HG03066 (cell line): ENCODE measurements around the gene DLG5.
A peak's percentile ranks its signal among the peaks of the same experiment; 100 is the strongest.

ENCODE experiments used
- ATAC-seq: cut with Tn5 transposase; IDR thresholded peaks from one replicate; pipeline ENCODE4 v1.9.1; 2021; ENCODE audit warnings: low read depth; ENCODE audit not compliant: unreplicated experiment

DLG5 gene

GRCh38 chr10:77946084-77946483 is 19.5 kb upstream of the DLG5 start:
- ATAC-seq, result no peak

GRCh38 chr10:77944519-77944918 is 18.0 kb upstream of the DLG5 start:
- no peak for ATAC-seq

GRCh38 chr10:77943121-77943901 is 16.8 kb upstream of the DLG5 start:
- ATAC-seq, result no peak

- ATAC-seq, result no peak
Observed at GRCh38 chr10:77941790-77942189, 15.2 kb upstream of the DLG5 start.

GRCh38 chr10:77940627-77941026 is 14.1 kb upstream of the DLG5 start:
- no peak for ATAC-seq

- ATAC-seq, result no peak
Observed at GRCh38 chr10:77940225-77940624, 13.7 kb upstream of the DLG5 start.

- no peak for ATAC-seq
Observed at GRCh38 chr10:77939561-77940001, 13.0 kb upstream of the DLG5 start.

- no peak for ATAC-seq
Observed at GRCh38 chr10:77936697-77937567, 10.4 kb upstream of the DLG5 start.

GRCh38 chr10:77932016-77932715 is 5.6 kb upstream of the DLG5 start:
- no peak for ATAC-seq

- ATAC-seq, result no peak
Observed at GRCh38 chr10:77927402-77928246, 1.1 kb upstream of the DLG5 start.

- peak; percentile 43 for ATAC-seq
Observed at GRCh38 chr10:77925795-77926565, 575 bp downstream of the DLG5 start.

GRCh38 chr10:77925410-77925794 is 1.2 kb downstream of the DLG5 start:
- ATAC-seq, result no peak

GRCh38 chr10:77922566-77923179 is 3.9 kb downstream of the DLG5 start:
- ATAC-seq, result no peak

- no peak for ATAC-seq
Observed at GRCh38 chr10:77922055-77922454, 4.5 kb downstream of the DLG5 start.

GRCh38 chr10:77921395-77921794 is 5.2 kb downstream of the DLG5 start:
- ATAC-seq, result no peak

- ATAC-seq, result no peak
Observed at GRCh38 chr10:77920495-77920894, 6.1 kb downstream of the DLG5 start.

GRCh38 chr10:77919713-77920108 is 6.8 kb downstream of the DLG5 start:
- no peak for ATAC-seq

GRCh38 chr10:77915319-77916105 is 11.0 kb downstream of the DLG5 start:
- no peak for ATAC-seq
